ENCODE measurements around the gene STYK1.
"Not testable (repeated sequence)": the region's sequence is repeated elsewhere in the genome, so short reads cannot be mapped to it uniquely, and the experiment has no call there.

DNA sequence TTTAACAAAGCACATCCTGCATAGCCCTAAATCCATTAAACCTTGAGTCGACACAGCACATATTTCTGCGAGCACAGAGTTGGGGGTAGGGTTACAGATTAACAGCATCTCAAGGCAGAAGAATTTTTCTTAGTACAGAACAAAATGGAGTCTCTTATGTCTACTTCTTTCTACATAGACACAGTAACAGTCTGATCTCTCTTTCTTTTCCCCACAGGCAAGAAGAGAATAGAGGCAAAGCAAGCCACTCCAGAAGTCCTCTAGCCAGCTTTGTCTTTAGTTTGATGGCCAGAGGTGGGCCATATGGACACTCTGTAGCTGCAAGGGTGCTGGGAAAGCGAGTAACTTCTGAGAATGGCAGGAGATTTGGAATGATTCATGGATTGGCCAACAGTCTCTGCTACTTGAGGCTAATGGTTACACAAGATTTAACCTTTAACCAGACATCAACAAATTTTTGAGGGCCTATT lies 101.8 kb downstream of the STYK1 start:
- TF ChIP-seq EP300, POLR2A (IDR thresholded peaks at IDR 0.05): not testable (repeated sequence)
- TF ChIP-seq, protein P1, sequence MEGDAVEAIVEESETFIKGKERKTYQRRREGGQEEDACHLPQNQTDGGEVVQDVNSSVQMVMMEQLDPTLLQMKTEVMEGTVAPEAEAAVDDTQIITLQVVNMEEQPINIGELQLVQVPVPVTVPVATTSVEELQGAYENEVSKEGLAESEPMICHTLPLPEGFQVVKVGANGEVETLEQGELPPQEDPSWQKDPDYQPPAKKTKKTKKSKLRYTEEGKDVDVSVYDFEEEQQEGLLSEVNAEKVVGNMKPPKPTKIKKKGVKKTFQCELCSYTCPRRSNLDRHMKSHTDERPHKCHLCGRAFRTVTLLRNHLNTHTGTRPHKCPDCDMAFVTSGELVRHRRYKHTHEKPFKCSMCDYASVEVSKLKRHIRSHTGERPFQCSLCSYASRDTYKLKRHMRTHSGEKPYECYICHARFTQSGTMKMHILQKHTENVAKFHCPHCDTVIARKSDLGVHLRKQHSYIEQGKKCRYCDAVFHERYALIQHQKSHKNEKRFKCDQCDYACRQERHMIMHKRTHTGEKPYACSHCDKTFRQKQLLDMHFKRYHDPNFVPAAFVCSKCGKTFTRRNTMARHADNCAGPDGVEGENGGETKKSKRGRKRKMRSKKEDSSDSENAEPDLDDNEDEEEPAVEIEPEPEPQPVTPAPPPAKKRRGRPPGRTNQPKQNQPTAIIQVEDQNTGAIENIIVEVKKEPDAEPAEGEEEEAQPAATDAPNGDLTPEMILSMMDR (IDR thresholded peaks at IDR 0.05), result not testable (repeated sequence)

Data from stomach (tissue), 4 donors.